M059J (cell line): ENCODE measurements around the gene YIF1B. TPM values are rescaled to one million over a fixed set of nuclear protein-coding genes. Genes with fewer than 3 reads are reported as not detected.

ENCODE experiments used
- DNase-seq: peaks from one replicate; pipeline ENCODE4 v3.0.0-alpha.2; 2012; ENCODE audit warnings: low read depth
- total RNA-seq: library from RNA; depleted of rRNA; stranded (reverse); fragments of >200 nt; shearing (Covaris generic); gene quantifications from 2 replicates; pipeline ENCODE4 v1.2.3, GENCODE V29; 2014

The YIF1B gene
- total RNA-seq, 1 experiment from 2014 or later = 114 TPM

- no peak for DNase-seq
These were observed 17.5 kb upstream of the YIF1B start for GRCh38 chr19:38333245-38333644.

GRCh38 chr19:38331728-38332127, 16.0 kb upstream of the YIF1B start:
- DNase-seq = no peak

GRCh38 chr19:38329651-38330050, 13.9 kb upstream of the YIF1B start:
- no peak for DNase-seq

GRCh38 chr19:38326591-38326990, 10.8 kb upstream of the YIF1B start:
- DNase-seq = no peak

GRCh38 chr19:38324431-38324830, 8.7 kb upstream of the YIF1B start:
- DNase-seq = no peak

GRCh38 chr19:38323291-38323690, 7.5 kb upstream of the YIF1B start:
- no peak for DNase-seq

- no peak for DNase-seq
These were observed 6.0 kb upstream of the YIF1B start for GRCh38 chr19:38321646-38322196.

- DNase-seq = no peak
These were observed 5.2 kb upstream of the YIF1B start for GRCh38 chr19:38320969-38321339.

- DNase-seq = peak; percentile 27
These were observed 3.9 kb upstream of the YIF1B start, which contains the start of gene KCNK6 for GRCh38 chr19:38319421-38320258. TSS of gene KCNK6 (plus strand) at chr19:38319845. CDS start at chr19:38319951, 106 bp downstream.

- no peak for DNase-seq
These were observed 2.9 kb upstream of the YIF1B start for GRCh38 chr19:38318660-38319059.

- no peak for DNase-seq
These were observed 1.4 kb upstream of the YIF1B start for GRCh38 chr19:38317104-38317612.

GRCh38 chr19:38316477-38317067, 825 bp upstream of the YIF1B start:
- no peak for DNase-seq

GRCh38 chr19:38310986-38311385, 4.8 kb downstream of the YIF1B start:
- DNase-seq = no peak

- DNase-seq = no peak
These were observed 5.5 kb downstream of the YIF1B start for GRCh38 chr19:38310279-38310670.

- no peak for DNase-seq
These were observed 6.0 kb downstream of the YIF1B start for GRCh38 chr19:38309615-38310278.

- no peak for DNase-seq
These were observed 6.7 kb downstream of the YIF1B start for GRCh38 chr19:38308926-38309614.

GRCh38 chr19:38308006-38308766, 7.6 kb downstream of the YIF1B start:
- DNase-seq = no peak

GRCh38 chr19:38307597-38307996, 8.2 kb downstream of the YIF1B start:
- DNase-seq = no peak

- no peak for DNase-seq
These were observed 8.7 kb downstream of the YIF1B start for GRCh38 chr19:38307076-38307475.

GRCh38 chr19:38306236-38306635, 9.5 kb downstream of the YIF1B start:
- DNase-seq = no peak

- DNase-seq = no peak
These were observed 10.8 kb downstream of the YIF1B start for GRCh38 chr19:38304866-38305429.
